Measurements from ENCODE around the gene RAD51B.
"Not testable (repeated sequence)": the region's sequence is repeated elsewhere in the genome, so short reads cannot be mapped to it uniquely, and the experiment has no call there.

The RAD51B gene

DNA sequence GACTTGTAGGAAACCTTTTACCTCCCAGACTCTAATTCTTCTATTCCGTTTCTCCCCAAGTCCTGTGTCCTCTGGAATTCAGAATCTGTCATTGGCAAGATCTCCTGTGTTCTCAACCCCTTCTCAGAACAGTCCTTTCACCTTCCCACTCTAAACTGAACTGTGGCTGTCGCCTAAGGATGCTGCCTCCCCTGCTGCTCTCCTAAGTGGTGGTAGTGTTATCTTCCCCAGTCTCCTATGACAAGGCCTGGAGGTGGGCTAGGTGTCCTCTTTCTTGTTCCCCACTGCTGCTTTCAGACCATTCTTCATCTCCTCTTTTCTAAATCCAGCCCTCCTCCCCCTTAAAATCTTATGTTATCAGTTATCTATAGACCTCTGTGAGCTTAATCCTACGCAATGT lies 397.4 kb downstream of the RAD51B start:
- H3K4me1 ChIP-seq (ENCODE audit: control insufficient read depth in 5 of 5, insufficient read depth in 5 of 5, low read length in 5 of 5) = peaks cover 0 to 1% (median 0%) of the 10 kb centered on the region in 5 donors
- no peak overlapping the region for H3K4me3 ChIP-seq (ENCODE audit: low read depth in 1 of 5, low read length in 5 of 5)
- no peaks in the 10 kb centered on the region for H3K36me3 ChIP-seq (ENCODE audit: control insufficient read depth in 5 of 5, insufficient read depth in 5 of 5, low read length in 5 of 5)
- H3K27me3 ChIP-seq (ENCODE audit: control insufficient read depth in 5 of 5, insufficient read depth in 4 of 5, low read length in 5 of 5) = no peaks in the 10 kb centered on the region
- no peaks in the 10 kb centered on the region for H3K9me3 ChIP-seq (ENCODE audit: control insufficient read depth in 5 of 5, low read length in 5 of 5)
- H3K9ac ChIP-seq (ENCODE audit: low read length in 5 of 5) = no peak overlapping the region
- no peak overlapping the region for H3K27ac ChIP-seq (ENCODE audit: low read depth, low read length)

DNA sequence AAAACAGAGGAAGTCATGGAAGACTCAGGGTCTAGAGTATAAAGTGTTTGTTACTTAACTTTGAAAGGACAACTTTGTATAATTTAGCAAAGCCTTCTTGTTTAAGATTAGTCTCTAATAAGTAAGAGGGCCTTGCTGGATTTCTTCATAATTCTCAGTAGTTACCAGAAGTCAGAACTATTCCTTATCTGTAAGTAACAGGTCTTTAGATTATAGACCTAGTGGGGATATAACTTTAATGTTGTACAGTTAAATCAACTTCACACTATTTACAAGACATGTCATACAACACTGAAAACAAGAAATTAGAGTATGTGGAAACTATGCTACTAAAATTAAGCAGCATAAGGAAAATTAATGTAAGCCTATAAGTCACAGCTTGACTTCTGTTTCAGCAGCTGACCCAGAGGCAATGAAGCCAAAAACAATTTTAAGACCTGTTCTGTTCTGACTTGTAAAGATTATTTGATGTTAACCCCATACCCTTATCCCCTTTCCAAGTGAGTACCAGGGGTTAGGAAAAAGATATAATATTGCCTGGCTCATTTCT lies 398.3 kb downstream of the RAD51B start:
- no peaks in the 10 kb centered on the region for H3K9me3 ChIP-seq (ENCODE audit: control insufficient read depth in 5 of 5, low read length in 5 of 5)
- no peaks in the 10 kb centered on the region for H3K27me3 ChIP-seq (ENCODE audit: control insufficient read depth in 5 of 5, insufficient read depth in 4 of 5, low read length in 5 of 5)
- H3K27ac ChIP-seq (ENCODE audit: low read depth, low read length) = no peak overlapping the region
- H3K36me3 ChIP-seq (ENCODE audit: control insufficient read depth in 5 of 5, insufficient read depth in 5 of 5, low read length in 5 of 5) = no peaks in the 10 kb centered on the region
- H3K4me3 ChIP-seq (ENCODE audit: low read depth in 1 of 5, low read length in 5 of 5) = no peak overlapping the region
- no peak overlapping the region for H3K9ac ChIP-seq (ENCODE audit: low read length in 5 of 5)
- no peaks in the 10 kb centered on the region for H3K4me1 ChIP-seq (ENCODE audit: control insufficient read depth in 5 of 5, insufficient read depth in 5 of 5, low read length in 5 of 5)

DNA sequence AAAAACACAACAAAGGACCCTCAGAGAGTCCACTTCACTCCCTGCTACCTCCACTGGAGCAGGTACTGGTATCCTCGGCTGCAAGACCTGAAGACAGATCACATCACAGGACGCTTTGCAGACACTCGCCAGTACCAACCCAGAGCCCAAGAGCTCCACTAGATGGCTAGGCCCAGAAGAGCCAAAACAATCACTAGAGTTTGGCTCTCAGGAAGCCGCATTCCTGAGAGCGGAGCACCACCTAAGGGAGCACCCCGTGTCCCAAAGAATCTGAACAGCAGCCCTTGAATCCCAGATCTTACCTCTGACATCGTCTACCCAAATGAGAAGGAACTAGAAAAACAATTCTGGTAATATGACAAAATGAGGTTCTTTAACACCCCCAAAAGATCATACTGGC lies 399.8 kb downstream of the RAD51B start:
- H3K36me3 ChIP-seq (ENCODE audit: control insufficient read depth in 5 of 5, insufficient read depth in 5 of 5, low read length in 5 of 5) = no peaks in the 10 kb centered on the region

DNA sequence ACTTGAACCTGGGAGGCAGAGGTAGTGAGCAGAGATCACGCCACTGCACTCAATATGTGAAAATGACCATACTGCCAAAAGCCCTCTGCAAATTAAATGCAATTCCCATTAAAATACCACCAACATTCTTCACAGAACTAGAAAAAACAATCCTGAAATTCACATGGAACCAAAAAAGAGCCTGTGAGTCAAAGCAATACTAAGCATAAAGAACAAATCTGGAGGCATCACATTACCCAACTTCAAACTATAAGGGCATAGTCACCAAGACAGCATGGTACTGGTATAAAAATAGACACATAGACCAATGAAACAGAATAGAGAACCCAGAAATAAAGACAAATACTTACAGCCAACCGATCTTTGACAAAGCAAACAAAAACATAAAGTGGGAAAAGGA lies 401.5 kb downstream of the RAD51B start:
- not testable (repeated sequence) for H3K4me3 ChIP-seq (ENCODE audit: low read depth in 1 of 5, low read length in 5 of 5); H3K36me3 ChIP-seq (ENCODE audit: control insufficient read depth in 5 of 5, insufficient read depth in 5 of 5, low read length in 5 of 5); H3K9me3 ChIP-seq (ENCODE audit: control insufficient read depth in 5 of 5, low read length in 5 of 5); H3K4me1 ChIP-seq (ENCODE audit: control insufficient read depth in 5 of 5, insufficient read depth in 5 of 5, low read length in 5 of 5); H3K27me3 ChIP-seq (ENCODE audit: control insufficient read depth in 5 of 5, insufficient read depth in 4 of 5, low read length in 5 of 5); H3K27ac ChIP-seq (ENCODE audit: low read depth, low read length); H3K9ac ChIP-seq (ENCODE audit: low read length in 5 of 5)

More for the DNA sequence above, 399.8 kb downstream of the RAD51B start:
- H3K27ac ChIP-seq (ENCODE audit: low read depth, low read length) = no peak overlapping the region
- H3K9me3 ChIP-seq (ENCODE audit: control insufficient read depth in 5 of 5, low read length in 5 of 5) = no peaks in the 10 kb centered on the region
- no peak overlapping the region for H3K4me3 ChIP-seq (ENCODE audit: low read depth in 1 of 5, low read length in 5 of 5)
- no peaks in the 10 kb centered on the region for H3K27me3 ChIP-seq (ENCODE audit: control insufficient read depth in 5 of 5, insufficient read depth in 4 of 5, low read length in 5 of 5)
- H3K9ac ChIP-seq (ENCODE audit: low read length in 5 of 5) = no peak overlapping the region
- H3K4me1 ChIP-seq (ENCODE audit: control insufficient read depth in 5 of 5, insufficient read depth in 5 of 5, low read length in 5 of 5) = peaks cover 0 to 2% (median 0%) of the 10 kb centered on the region in 5 donors

DNA sequence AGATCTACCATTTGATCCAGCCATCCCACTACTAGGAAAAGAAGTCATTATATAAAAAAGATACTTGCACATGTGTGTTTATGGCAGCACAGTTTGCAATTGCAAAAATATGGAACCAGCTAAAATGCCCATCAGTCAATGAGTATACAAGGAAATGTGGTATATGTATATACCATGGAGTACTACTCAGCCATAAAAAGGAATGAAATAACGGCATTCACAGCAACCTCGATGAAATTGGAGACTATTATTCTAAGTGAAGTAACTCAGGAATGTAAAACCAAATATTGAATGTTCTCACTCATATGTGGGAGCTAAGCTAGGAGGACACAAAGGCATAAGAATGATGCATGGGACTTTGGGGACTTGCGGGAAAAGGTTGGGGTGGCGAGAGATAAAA lies 402.6 kb downstream of the RAD51B start:
- H3K9ac ChIP-seq (ENCODE audit: low read length in 5 of 5) = no peak overlapping the region
- H3K36me3 ChIP-seq (ENCODE audit: control insufficient read depth in 5 of 5, insufficient read depth in 5 of 5, low read length in 5 of 5) = no peaks in the 10 kb centered on the region
- H3K4me1 ChIP-seq (ENCODE audit: control insufficient read depth in 5 of 5, insufficient read depth in 5 of 5, low read length in 5 of 5) = peaks cover 0 to 2% (median 0%) of the 10 kb centered on the region in 5 donors

DNA sequence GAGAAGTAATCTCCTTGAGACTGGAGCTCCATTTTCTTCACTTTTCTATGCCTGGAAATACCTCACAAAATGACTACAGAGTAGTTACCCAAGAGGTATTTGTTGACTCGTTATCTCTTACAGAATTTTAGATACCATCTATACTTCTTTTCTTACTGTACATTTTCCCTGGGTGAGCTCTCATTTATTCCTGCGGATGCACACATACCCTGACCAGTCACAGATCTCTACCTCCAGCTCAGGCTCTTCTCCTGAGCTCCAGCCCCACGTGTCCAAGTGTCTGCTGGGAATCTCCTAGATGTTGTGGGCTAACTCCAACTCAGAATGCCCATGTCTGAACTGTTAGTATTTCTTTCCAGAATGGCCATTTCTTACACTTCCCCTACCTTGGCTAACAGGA lies 403.1 kb downstream of the RAD51B start:
- H3K4me3 ChIP-seq (ENCODE audit: low read depth in 1 of 5, low read length in 5 of 5) = no peak overlapping the region
- peaks cover 0 to 2% (median 0%) of the 10 kb centered on the region in 5 donors for H3K4me1 ChIP-seq (ENCODE audit: control insufficient read depth in 5 of 5, insufficient read depth in 5 of 5, low read length in 5 of 5)
- H3K27ac ChIP-seq (ENCODE audit: low read depth, low read length) = no peak overlapping the region
- no peaks in the 10 kb centered on the region for H3K9me3 ChIP-seq (ENCODE audit: control insufficient read depth in 5 of 5, low read length in 5 of 5)
- H3K36me3 ChIP-seq (ENCODE audit: control insufficient read depth in 5 of 5, insufficient read depth in 5 of 5, low read length in 5 of 5) = no peaks in the 10 kb centered on the region
- no peak overlapping the region for H3K9ac ChIP-seq (ENCODE audit: low read length in 5 of 5)
- H3K27me3 ChIP-seq (ENCODE audit: control insufficient read depth in 5 of 5, insufficient read depth in 4 of 5, low read length in 5 of 5) = no peaks in the 10 kb centered on the region

More for the DNA sequence above, 402.6 kb downstream of the RAD51B start:
- Histone ChIP-seq H3K4me3 (ENCODE audit: low read depth in 1 of 5, low read length in 5 of 5) (no peak overlapping the region), H3K9me3 (ENCODE audit: control insufficient read depth in 5 of 5, low read length in 5 of 5) (no peaks in the 10 kb centered on the region), H3K27ac (ENCODE audit: low read depth, low read length) (no peak overlapping the region), H3K27me3 (ENCODE audit: control insufficient read depth in 5 of 5, insufficient read depth in 4 of 5, low read length in 5 of 5) (no peaks in the 10 kb centered on the region)

DNA sequence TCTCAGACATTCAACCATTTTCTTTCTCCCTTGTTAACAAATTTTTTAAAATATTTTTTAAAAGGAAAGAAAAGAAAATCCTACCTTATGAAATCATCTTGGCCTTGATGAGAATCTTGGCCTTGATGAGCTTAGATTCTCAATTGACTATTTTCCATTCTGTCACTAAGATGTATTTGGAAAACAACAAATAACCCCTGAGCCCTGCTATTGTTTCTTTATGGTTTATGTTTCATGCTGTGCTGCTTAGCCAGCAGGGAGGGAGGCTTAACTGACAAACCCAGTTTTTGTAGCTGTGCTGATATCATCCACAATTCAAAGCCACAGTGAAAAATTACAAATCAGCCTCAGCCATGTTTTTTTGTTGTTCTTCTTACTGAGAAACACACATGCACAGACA lies 404.1 kb downstream of the RAD51B start:
- H3K27ac ChIP-seq (ENCODE audit: low read depth, low read length) = no peak overlapping the region
- H3K9ac ChIP-seq (ENCODE audit: low read length in 5 of 5) = no peak overlapping the region
- H3K36me3 ChIP-seq (ENCODE audit: control insufficient read depth in 5 of 5, insufficient read depth in 5 of 5, low read length in 5 of 5) = no peaks in the 10 kb centered on the region
- H3K4me3 ChIP-seq (ENCODE audit: low read depth in 1 of 5, low read length in 5 of 5) = no peak overlapping the region
- peaks cover 0 to 2% (median 0%) of the 10 kb centered on the region in 5 donors for H3K4me1 ChIP-seq (ENCODE audit: control insufficient read depth in 5 of 5, insufficient read depth in 5 of 5, low read length in 5 of 5)
- H3K27me3 ChIP-seq (ENCODE audit: control insufficient read depth in 5 of 5, insufficient read depth in 4 of 5, low read length in 5 of 5) = no peaks in the 10 kb centered on the region
- no peaks in the 10 kb centered on the region for H3K9me3 ChIP-seq (ENCODE audit: control insufficient read depth in 5 of 5, low read length in 5 of 5)

DNA sequence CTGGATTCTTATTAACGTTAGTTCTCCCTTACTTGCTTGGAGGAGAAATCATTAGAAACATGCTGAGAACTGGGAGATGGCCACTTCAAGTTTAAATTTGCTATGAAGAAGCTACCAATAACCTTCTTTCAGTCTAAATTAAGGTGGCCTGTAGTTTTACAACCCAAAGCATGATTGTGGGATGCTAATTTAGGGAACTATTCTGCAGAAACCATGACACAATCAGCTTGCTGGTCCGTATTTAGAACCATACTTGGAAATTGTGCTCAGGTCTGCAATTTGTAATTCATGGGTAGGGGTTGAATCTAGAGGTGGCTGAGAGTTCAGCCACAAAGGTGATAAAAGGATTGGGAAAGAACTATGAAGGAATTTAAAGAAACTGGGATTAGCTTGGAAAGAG lies 405.7 kb downstream of the RAD51B start:
- Histone ChIP-seq H3K4me3 (ENCODE audit: low read depth in 1 of 5, low read length in 5 of 5) (no peak overlapping the region), H3K27ac (ENCODE audit: low read depth, low read length) (no peak overlapping the region), H3K9ac (ENCODE audit: low read length in 5 of 5) (no peak overlapping the region), H3K4me1 (ENCODE audit: control insufficient read depth in 5 of 5, insufficient read depth in 5 of 5, low read length in 5 of 5) (peaks cover 0 to 2% (median 0%) of the 10 kb centered on the region in 5 donors), H3K9me3 (ENCODE audit: control insufficient read depth in 5 of 5, low read length in 5 of 5) (no peaks in the 10 kb centered on the region), H3K27me3 (ENCODE audit: control insufficient read depth in 5 of 5, insufficient read depth in 4 of 5, low read length in 5 of 5) (no peaks in the 10 kb centered on the region), H3K36me3 (ENCODE audit: control insufficient read depth in 5 of 5, insufficient read depth in 5 of 5, low read length in 5 of 5) (no peaks in the 10 kb centered on the region)

DNA sequence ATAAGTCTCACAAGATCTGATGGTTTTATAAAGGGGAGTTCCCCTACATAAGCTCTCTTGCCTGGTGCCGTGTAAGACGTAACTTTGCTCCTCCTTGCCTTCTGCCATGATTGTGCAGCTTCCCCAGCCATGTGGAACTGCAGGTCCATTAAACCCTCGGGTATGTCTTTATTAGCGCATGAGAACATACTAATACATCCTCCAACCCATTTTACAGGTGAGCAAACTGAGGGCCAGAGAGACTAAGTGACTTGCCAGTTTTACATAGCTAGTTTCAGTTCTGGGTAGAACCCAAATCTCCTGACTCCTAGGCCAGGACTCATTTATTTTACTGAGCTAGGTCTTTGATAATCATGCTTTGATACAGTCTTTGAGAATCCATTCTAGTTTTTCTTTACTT lies 406.9 kb downstream of the RAD51B start:
- H3K4me1 ChIP-seq (ENCODE audit: control insufficient read depth in 5 of 5, insufficient read depth in 5 of 5, low read length in 5 of 5) = peaks cover 0 to 2% (median 0%) of the 10 kb centered on the region in 5 donors
- no peaks in the 10 kb centered on the region for H3K27me3 ChIP-seq (ENCODE audit: control insufficient read depth in 5 of 5, insufficient read depth in 4 of 5, low read length in 5 of 5)
- H3K27ac ChIP-seq (ENCODE audit: low read depth, low read length) = no peak overlapping the region
- no peaks in the 10 kb centered on the region for H3K36me3 ChIP-seq (ENCODE audit: control insufficient read depth in 5 of 5, insufficient read depth in 5 of 5, low read length in 5 of 5)
- no peaks in the 10 kb centered on the region for H3K9me3 ChIP-seq (ENCODE audit: control insufficient read depth in 5 of 5, low read length in 5 of 5)
- no peak overlapping the region for H3K4me3 ChIP-seq (ENCODE audit: low read depth in 1 of 5, low read length in 5 of 5)
- H3K9ac ChIP-seq (ENCODE audit: low read length in 5 of 5) = no peak overlapping the region

DNA sequence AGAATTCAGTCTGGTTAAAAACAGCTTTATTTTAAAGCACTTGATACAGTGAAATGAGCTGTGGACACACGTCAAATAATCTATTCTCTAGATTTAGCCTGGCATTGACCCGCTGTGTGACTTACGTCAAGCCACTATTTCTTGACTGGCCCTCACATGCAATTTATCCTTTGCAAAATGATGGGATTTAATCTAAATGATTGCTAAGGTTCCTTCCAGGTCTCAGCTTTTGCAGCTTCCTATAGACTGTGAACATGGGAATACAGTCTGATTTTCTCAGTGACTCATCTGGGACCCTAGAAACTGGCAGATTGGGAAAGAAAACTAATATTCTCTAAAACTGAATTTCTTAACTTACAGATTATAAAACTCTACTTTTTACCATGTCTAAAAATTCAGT lies 409.1 kb downstream of the RAD51B start:
- no peaks in the 10 kb centered on the region for H3K36me3 ChIP-seq (ENCODE audit: control insufficient read depth in 5 of 5, insufficient read depth in 5 of 5, low read length in 5 of 5)
- no peaks in the 10 kb centered on the region for H3K9me3 ChIP-seq (ENCODE audit: control insufficient read depth in 5 of 5, low read length in 5 of 5)
- no peak overlapping the region for H3K4me3 ChIP-seq (ENCODE audit: low read depth in 1 of 5, low read length in 5 of 5)
- peaks cover 2 to 16% (median 12%) of the 10 kb centered on the region in 5 donors for H3K4me1 ChIP-seq (ENCODE audit: control insufficient read depth in 5 of 5, insufficient read depth in 5 of 5, low read length in 5 of 5)
- H3K27ac ChIP-seq (ENCODE audit: low read depth, low read length) = no peak overlapping the region
- H3K27me3 ChIP-seq (ENCODE audit: control insufficient read depth in 5 of 5, insufficient read depth in 4 of 5, low read length in 5 of 5) = no peaks in the 10 kb centered on the region
- H3K9ac ChIP-seq (ENCODE audit: low read length in 5 of 5) = no peak overlapping the region
